ENCODE measurements around the gene MEGF11.

The MEGF11 gene

GRCh38 chr15:65970937-65971740, 282.4 kb downstream of the MEGF11 start:
- DNase-seq (ENCODE audit: low read depth in 2 of 2) = no peak

- DNase-seq (ENCODE audit: low read depth in 2 of 2) = no peak
Measured at GRCh38 chr15:65969865-65970816, 283.4 kb downstream of the MEGF11 start.

GRCh38 chr15:65968511-65968910, 285.0 kb downstream of the MEGF11 start:
- DNase-seq (ENCODE audit: low read depth in 2 of 2) = no peak

- DNase-seq (ENCODE audit: low read depth in 2 of 2) = no peak
Measured at GRCh38 chr15:65964792-65965433, 288.6 kb downstream of the MEGF11 start.

- no peak for DNase-seq (ENCODE audit: low read depth in 2 of 2)
Measured at GRCh38 chr15:65963911-65964482, 289.6 kb downstream of the MEGF11 start.

GRCh38 chr15:65963358-65963757, 290.2 kb downstream of the MEGF11 start:
- no peak for DNase-seq (ENCODE audit: low read depth in 2 of 2)

GRCh38 chr15:65962187-65962586, 291.4 kb downstream of the MEGF11 start:
- no peak for DNase-seq (ENCODE audit: low read depth in 2 of 2)

DNA sequence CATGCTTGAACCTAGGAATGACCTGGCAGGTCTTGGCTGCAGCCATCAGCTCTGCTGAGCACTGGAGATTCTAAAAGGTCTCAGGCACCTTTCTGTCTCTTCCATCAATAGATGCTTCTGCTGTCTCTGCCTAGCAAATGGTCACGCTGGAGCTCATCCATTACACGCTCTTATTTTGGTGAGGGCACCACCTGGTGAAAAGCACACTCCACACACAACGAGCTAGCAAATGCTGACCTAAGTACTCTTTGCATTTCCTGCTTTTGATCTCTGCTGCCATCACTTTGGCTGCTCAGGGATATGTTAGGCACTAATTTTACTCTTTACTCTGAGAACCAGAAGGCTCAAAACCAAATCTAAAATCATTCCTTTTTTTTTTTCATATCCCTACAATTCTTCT, 293.0 kb downstream of the MEGF11 start:
- DNase-seq (ENCODE audit: low read depth in 2 of 2) = no peak

GRCh38 chr15:65958835-65959234, 294.7 kb downstream of the MEGF11 start:
- no peak for DNase-seq (ENCODE audit: low read depth in 2 of 2)

DNA sequence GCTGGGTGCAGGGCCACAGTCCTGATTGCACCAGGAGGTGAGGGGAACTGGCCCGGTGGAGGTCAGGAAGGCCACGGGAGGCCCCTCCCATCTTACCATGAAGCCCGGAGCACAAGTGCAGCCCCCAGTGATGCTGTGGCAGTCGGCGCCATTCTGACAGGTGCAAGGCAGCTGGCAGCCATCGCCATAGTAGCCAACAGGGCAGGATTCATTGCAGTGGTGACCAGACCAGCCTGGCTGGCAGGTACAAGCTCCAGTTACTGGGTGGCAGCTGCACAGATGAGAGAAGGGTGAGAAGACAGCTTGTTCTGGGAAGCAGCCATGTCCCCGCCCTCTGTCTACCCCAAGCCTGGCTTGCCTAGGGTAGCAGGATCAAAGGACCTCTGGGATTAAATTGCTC, 296.1 kb downstream of the MEGF11 start:
- DNase-seq (ENCODE audit: low read depth in 2 of 2) = no peak

GRCh38 chr15:65956899-65957298, 296.7 kb downstream of the MEGF11 start:
- no peak for DNase-seq (ENCODE audit: low read depth in 2 of 2)

DNA sequence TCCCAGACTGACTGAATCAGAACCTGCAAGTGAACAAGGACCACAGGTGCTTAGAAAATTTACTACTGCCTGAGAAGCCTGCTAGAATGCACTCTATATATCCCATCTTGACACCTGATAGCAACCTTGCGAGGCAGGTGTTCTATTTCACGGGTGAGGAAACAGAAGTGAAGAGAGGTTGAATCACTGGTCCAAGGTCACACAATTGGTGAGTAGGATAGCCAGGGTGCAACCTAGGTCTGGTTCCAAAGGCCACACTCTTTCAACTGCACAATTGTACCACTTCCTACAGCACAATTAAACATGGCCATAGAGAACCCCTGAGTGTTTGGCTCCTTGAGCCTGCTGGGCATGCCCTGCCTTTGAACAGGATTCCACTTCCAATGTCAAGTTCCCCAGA, 297.2 kb downstream of the MEGF11 start:
- DNase-seq (ENCODE audit: low read depth in 2 of 2) = no peak

DNA sequence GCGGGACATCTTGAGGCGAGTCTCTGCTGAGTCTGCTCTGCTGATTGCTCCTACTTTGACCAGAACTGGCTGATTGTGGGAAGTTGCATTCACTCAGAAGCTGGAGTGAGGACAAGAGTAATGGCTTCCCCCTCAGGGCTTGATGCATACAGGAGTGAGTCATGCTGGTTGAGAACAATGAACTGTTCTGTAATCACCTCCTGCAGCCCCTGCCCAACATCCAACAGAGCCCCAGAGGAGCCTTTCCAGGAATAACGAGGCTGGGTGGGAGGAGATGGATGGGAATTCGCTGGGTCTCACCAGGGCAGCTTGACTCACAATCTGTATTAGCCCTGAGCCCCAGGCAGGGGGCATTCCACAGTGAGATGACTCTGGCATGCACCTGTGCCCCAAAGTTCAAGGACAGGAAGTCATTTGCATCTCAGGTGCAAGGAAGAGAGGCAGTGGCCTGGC, 299.2 kb downstream of the MEGF11 start:
- DNase-seq (ENCODE audit: low read depth in 2 of 2) = no peak

GRCh38 chr15:65953622-65954021, 299.9 kb downstream of the MEGF11 start:
- DNase-seq (ENCODE audit: low read depth in 2 of 2) = no peak

GRCh38 chr15:65952391-65953053, 301.0 kb downstream of the MEGF11 start:
- no peak for DNase-seq (ENCODE audit: low read depth in 2 of 2)

- DNase-seq (ENCODE audit: low read depth in 2 of 2) = no peak
Measured at GRCh38 chr15:65951007-65951406, 302.5 kb downstream of the MEGF11 start.

- no peak for DNase-seq (ENCODE audit: low read depth in 2 of 2)
Measured at GRCh38 chr15:65949491-65949890, 304.1 kb downstream of the MEGF11 start.

GRCh38 chr15:65949011-65949410, 304.5 kb downstream of the MEGF11 start:
- no peak for DNase-seq (ENCODE audit: low read depth in 2 of 2)

DNA sequence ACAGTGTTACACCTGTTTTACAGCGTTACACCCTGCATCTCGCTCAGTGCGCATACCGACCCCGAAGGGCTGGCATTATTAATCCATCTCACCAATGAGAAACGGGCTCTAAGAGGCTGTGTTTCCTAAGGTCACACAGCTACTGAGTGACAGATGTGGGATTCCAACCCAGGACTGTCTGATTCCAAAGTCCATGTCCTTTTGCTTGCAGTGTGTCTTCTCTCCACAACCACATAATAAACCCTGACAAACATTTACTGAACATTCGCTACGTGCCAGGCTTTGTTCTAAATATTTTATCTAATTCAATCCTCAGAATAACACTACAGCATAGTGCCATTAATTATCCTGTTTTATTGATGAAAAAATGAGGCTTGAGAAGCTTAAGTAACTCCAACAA, 305.2 kb downstream of the MEGF11 start:
- no peak for DNase-seq (ENCODE audit: low read depth in 2 of 2)

- no peak for DNase-seq (ENCODE audit: low read depth in 2 of 2)
Measured at GRCh38 chr15:65947041-65947440, 306.5 kb downstream of the MEGF11 start.

DNA sequence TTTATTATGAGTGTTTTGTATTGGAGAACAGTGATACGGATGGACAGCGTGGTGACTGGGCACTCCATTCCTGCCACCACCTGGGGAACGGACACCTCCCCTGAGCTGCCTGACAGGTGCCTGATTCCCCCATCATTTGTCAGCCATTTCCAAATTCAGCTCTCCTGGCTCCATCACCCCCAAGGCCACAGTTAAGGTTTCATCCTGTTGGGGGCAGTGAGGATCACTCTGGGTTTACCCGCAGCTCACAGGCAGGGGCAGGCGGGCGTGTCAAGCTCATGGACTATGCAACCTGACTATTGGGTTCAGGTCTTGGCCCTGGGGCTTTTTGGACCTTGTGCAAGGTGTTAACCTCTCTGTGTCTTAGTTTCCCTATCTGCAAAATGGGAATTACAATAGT, 307.9 kb downstream of the MEGF11 start:
- no peak for DNase-seq (ENCODE audit: low read depth in 2 of 2)
